G401 (cell line): ENCODE measurements around the gene MAMDC4. TPM values are rescaled to one million over a fixed set of nuclear protein-coding genes. Genes with fewer than 3 reads are reported as not detected.
"Not testable (repeated sequence)": the region's sequence is repeated elsewhere in the genome, so short reads cannot be mapped to it uniquely, and the experiment has no call there.

Source experiments
- DNase-seq: peaks from one replicate; pipeline ENCODE4 v3.0.0-alpha.2; 2015; ENCODE audit warnings: low spot score
- in situ Hi-C: cut with HindIII; loops from 2 replicates; pipeline ENCODE4 v1.10.0; 2016; ENCODE audit warnings: low sequenced_read_pairs, mixed read lengths
- total RNA-seq: library from RNA; depleted of rRNA; stranded (reverse); fragments of >200 nt; shearing (Covaris generic); gene quantifications from 2 replicates; pipeline ENCODE4 v1.2.3, GENCODE V29; 2014

Gene MAMDC4
- total RNA-seq, 1 experiment from 2014 or later: 1.9 TPM

GRCh38 chr9:136857166-136857565 lies 5.0 kb downstream of the MAMDC4 start:
- in situ Hi-C loops: no loop called here
- DNase-seq: no peak

- in situ Hi-C loops: no loop called here
- DNase-seq: no peak
Observed at GRCh38 chr9:136857581-136858412, 5.7 kb downstream of the MAMDC4 start.

- in situ Hi-C loops: no loop called here
- DNase-seq: no peak
Observed at GRCh38 chr9:136858452-136858843, 6.3 kb downstream of the MAMDC4 start.

- DNase-seq: peak; percentile 81
- in situ Hi-C loops: no loop called here
Observed at GRCh38 chr9:136858844-136859757, 7.0 kb downstream of the MAMDC4 start.

GRCh38 chr9:136860529-136860928 lies 8.4 kb downstream of the MAMDC4 start:
- DNase-seq: no peak

GRCh38 chr9:136860933-136861873 lies 9.1 kb downstream of the MAMDC4 start:
- in situ Hi-C loops: no loop called here
- no peak for DNase-seq

More at GRCh38 chr9:136860529-136860928, 8.4 kb downstream of the MAMDC4 start:
- in situ Hi-C loops: no loop called here

- in situ Hi-C loops: no loop called here
- no peak for DNase-seq
Observed at GRCh38 chr9:136861874-136862457, 9.8 kb downstream of the MAMDC4 start.

- in situ Hi-C loops: no loop called here
Observed at GRCh38 chr9:136862849-136863622, 10.9 kb downstream of the MAMDC4 start.

GRCh38 chr9:136863623-136864273 lies 11.6 kb downstream of the MAMDC4 start:
- in situ Hi-C loops: no loop called here
- DNase-seq: no peak

More at GRCh38 chr9:136862849-136863622, 10.9 kb downstream of the MAMDC4 start:
- DNase-seq: no peak

- DNase-seq: no peak
- in situ Hi-C loops: no loop called here
Observed at GRCh38 chr9:136865041-136865767, 13.1 kb downstream of the MAMDC4 start.

GRCh38 chr9:136865768-136866103 lies 13.6 kb downstream of the MAMDC4 start:
- in situ Hi-C loops: no loop called here
- DNase-seq: no peak

GRCh38 chr9:136866898-136867421 lies 14.8 kb downstream of the MAMDC4 start:
- DNase-seq: not testable (repeated sequence)

GRCh38 chr9:136867480-136867879 lies 15.3 kb downstream of the MAMDC4 start:
- DNase-seq: no peak
- in situ Hi-C loops: no loop called here

More at GRCh38 chr9:136866898-136867421, 14.8 kb downstream of the MAMDC4 start:
- in situ Hi-C loops: not testable (repeated sequence)

- no peak for DNase-seq
- in situ Hi-C loops: no loop called here
Observed at GRCh38 chr9:136867917-136868316, 15.8 kb downstream of the MAMDC4 start.

GRCh38 chr9:136868644-136869043 lies 16.5 kb downstream of the MAMDC4 start:
- in situ Hi-C loops: no loop called here
- DNase-seq: peak; percentile 84

- DNase-seq, in situ Hi-C loops: not testable (repeated sequence)
Observed at GRCh38 chr9:136869611-136870010, 17.5 kb downstream of the MAMDC4 start.

- no peak for DNase-seq
Observed at GRCh38 chr9:136875155-136875554, 23.0 kb downstream of the MAMDC4 start.

More at GRCh38 chr9:136875155-136875554, 23.0 kb downstream of the MAMDC4 start:
- in situ Hi-C loops: no loop called here
